K562 (cell line): ENCODE data around the gene GRIN1. TPM values are rescaled to one million over a fixed set of nuclear protein-coding genes. Genes with fewer than 3 reads are reported as not detected.

Source experiments
- ATF7 ChIP-seq: fragments of 450-650 bp; IDR thresholded peaks from 2 replicates; pipeline ENCODE4 v1.7.1; 2014; ENCODE audit warnings: mild to moderate bottlenecking, moderate library complexity
- BRF1 ChIP-seq: IDR thresholded peaks from 3 replicates; pipeline ENCODE4 v1.6.1; 2011; ENCODE audit warnings: borderline replicate concordance, mild to moderate bottlenecking; ENCODE audit not compliant: insufficient read length; ENCODE audit errors: extremely low read depth
- COPS2 ChIP-seq: fragments of 450-650 bp; conservative IDR thresholded peaks from 2 replicates; pipeline ENCODE4 v1.6.1; 2016; ENCODE audit warnings: mild to moderate bottlenecking, moderate library complexity
- EHMT2 ChIP-seq: fragments of 450-650 bp; IDR thresholded peaks from 2 replicates; pipeline ENCODE4 v1.6.1; 2018; ENCODE audit warnings: antibody characterized with exemption
- MAFF ChIP-seq: IDR thresholded peaks from 2 replicates; pipeline ENCODE4 v1.6.1; 2012; ENCODE audit warnings: low read length, improper control_type of control experiment
- MAZ ChIP-seq, 2 experiments: fragments of 450-650 bp in 1 of 2; sonication (generic) in 1 of 2; formaldehyde crosslinking; IDR thresholded peaks in 1 of 2; conservative IDR thresholded peaks in 1 of 2; 2 replicates each; pipeline versions ENCODE4 v1.4.0 to v1.5.0; 2020; ENCODE audit warnings: mild to moderate bottlenecking in 1 of 2, missing genetic modification reagents in 1 of 2
- MYC ChIP-seq, 2 experiments: fragments of 250-450 bp in 1 of 2; sonication (Bioruptor Pico) in 1 of 2; IDR thresholded peaks; 2 replicates each; pipeline versions ENCODE4 v1.5.1 to v1.6.1; 2012 to 2021; ENCODE audit warnings: low read depth in 2 of 2, borderline replicate concordance in 1 of 2, improper control_type of control experiment in 1 of 2, low read length in 1 of 2, mild to moderate bottlenecking in 1 of 2, moderate library complexity in 1 of 2
- NCOR1 ChIP-seq: fragments of 450-650 bp; IDR thresholded peaks from 2 replicates; pipeline ENCODE4 v1.6.1; 2016; ENCODE audit warnings: mild to moderate bottlenecking, moderate library complexity
- PHF8 ChIP-seq: fragments of 200-600 bp; sonication (generic); IDR thresholded peaks from 2 replicates; pipeline ENCODE4 v1.6.1; 2012; ENCODE audit warnings: mixed run types, mild to moderate bottlenecking, inconsistent platforms, low read length, moderate library complexity, borderline replicate concordance
- SLC30A9 ChIP-seq: fragments of 250-450 bp; sonication (Bioruptor Pico); IDR thresholded peaks from 2 replicates; pipeline ENCODE4 v1.8.0; 2022; ENCODE audit warnings: mild to moderate bottlenecking, moderate library complexity
- SRSF1 ChIP-seq: fragments of 200-400 bp; formaldehyde crosslinking; IDR thresholded peaks from 2 replicates; pipeline ENCODE4 v1.6.1; 2017; ENCODE audit warnings: mild to moderate bottlenecking, low read depth, low read length, moderate library complexity
- SRSF3 ChIP-seq: fragments of 200-400 bp; formaldehyde crosslinking; IDR thresholded peaks from 2 replicates; pipeline ENCODE4 v1.6.1; 2016; ENCODE audit warnings: mild to moderate bottlenecking, low read length, moderate library complexity; ENCODE audit not compliant: insufficient read depth
- SRSF9 ChIP-seq: fragments of 200-400 bp; formaldehyde crosslinking; IDR thresholded peaks from 2 replicates; pipeline ENCODE4 v1.6.1; 2017; ENCODE audit warnings: low read depth, low read length, borderline replicate concordance
- TEAD1 ChIP-seq, 2 experiments: fragments of 450-650 bp in 1 of 2; sonication (generic) in 1 of 2; formaldehyde crosslinking; IDR thresholded peaks; 2 replicates each; pipeline versions ENCODE4 v1.4.0 to v1.8.0; 2020 to 2022; ENCODE audit warnings: mild to moderate bottlenecking in 2 of 2, missing genetic modification reagents in 1 of 2
- TFAM ChIP-seq: fragments of 250-450 bp; sonication (Bioruptor Pico); conservative IDR thresholded peaks from 2 replicates; pipeline ENCODE4 v1.5.0; 2021; ENCODE audit warnings: mild to moderate bottlenecking, moderate library complexity
- ZNF140 ChIP-seq: fragments of 250-450 bp; sonication (Bioruptor Pico); IDR thresholded peaks from 2 replicates; pipeline ENCODE4 v1.8.0; 2021; ENCODE audit warnings: moderate library complexity, mild to moderate bottlenecking, inconsistent platforms
- ZNF174 ChIP-seq: fragments of 250-450 bp; sonication (Bioruptor Pico); IDR thresholded peaks from 2 replicates; pipeline ENCODE4 v1.4.0; 2020; ENCODE audit warnings: mild to moderate bottlenecking
- ZNF197 ChIP-seq: fragments of 200-800 bp; sonication (Bioruptor generic); IDR thresholded peaks from 2 replicates; pipeline ENCODE4 v1.6.1; 2016; ENCODE audit warnings: low read depth, missing genetic modification characterization, missing compliant biosample characterization
- ZNF76 ChIP-seq: fragments of 250-450 bp; sonication (Bioruptor Pico); IDR thresholded peaks from 2 replicates; pipeline ENCODE4 v1.4.0; 2020; ENCODE audit warnings: mild to moderate bottlenecking, moderate library complexity, borderline replicate concordance
- polyA plus RNA-seq, 8 experiments: library from polyadenylated mRNA; depleted of rRNA in 4 of 8; stranded (reverse) in 5 of 8; unstranded in 3 of 8; fragments of >200 nt; fragmentation: Nextera tagmentation in 2 of 8; fragmentation: Illumina TruSeq in 1 of 8; extraction: Ambion mirVana in 2 of 8; extraction: Trizol in 1 of 8; gene quantifications; 2 replicates each; pipeline versions ENCODE4 v1.2.1 to v1.2.3, GENCODE V29; 2011 to 2014; ENCODE audit warnings: inconsistent platforms in 1 of 8, missing spikeins in 1 of 8
- total RNA-seq, 7 experiments: library from RNA; depleted of rRNA in 6 of 7; stranded (reverse); fragments of >200 nt in 6 of 7; fragmentation: Illumina TruSeq in 2 of 7; extraction: Trizol in 2 of 7; gene quantifications; 2 replicates each; pipeline versions ENCODE4 v1.2.1 to v1.2.3, GENCODE V29; 2011 to 2021; ENCODE audit warnings: low replicate concordance in 1 of 7
- TF ChIP-seq, protein P1 (sequence below): sonication (generic); formaldehyde crosslinking; IDR thresholded peaks from 2 replicates; pipeline ENCODE4 v1.8.0; 2022; ENCODE audit warnings: mild to moderate bottlenecking, missing genetic modification reagents
- TF ChIP-seq, protein P2 (sequence below): fragments of 450-650 bp; IDR thresholded peaks from 2 replicates; pipeline ENCODE4 v1.6.1; 2018; ENCODE audit warnings: mild to moderate bottlenecking, low read depth; ENCODE audit not compliant: partially characterized antibody
- TF ChIP-seq, protein P3 (sequence below): fragments of 450-650 bp; conservative IDR thresholded peaks from 2 replicates; pipeline ENCODE4 v1.6.1; 2016; ENCODE audit warnings: missing genetic modification characterization, low read depth, mild to moderate bottlenecking, control low read depth, missing compliant biosample characterization

GRIN1 gene
- total and polyA plus RNA-seq, 9 of the 15 experiments (the other 6 are each of a cell fraction or from before 2014, with no cell fraction given), result 0.03 to 0.35 (median 0.16) TPM; not detected in 6

DNA sequence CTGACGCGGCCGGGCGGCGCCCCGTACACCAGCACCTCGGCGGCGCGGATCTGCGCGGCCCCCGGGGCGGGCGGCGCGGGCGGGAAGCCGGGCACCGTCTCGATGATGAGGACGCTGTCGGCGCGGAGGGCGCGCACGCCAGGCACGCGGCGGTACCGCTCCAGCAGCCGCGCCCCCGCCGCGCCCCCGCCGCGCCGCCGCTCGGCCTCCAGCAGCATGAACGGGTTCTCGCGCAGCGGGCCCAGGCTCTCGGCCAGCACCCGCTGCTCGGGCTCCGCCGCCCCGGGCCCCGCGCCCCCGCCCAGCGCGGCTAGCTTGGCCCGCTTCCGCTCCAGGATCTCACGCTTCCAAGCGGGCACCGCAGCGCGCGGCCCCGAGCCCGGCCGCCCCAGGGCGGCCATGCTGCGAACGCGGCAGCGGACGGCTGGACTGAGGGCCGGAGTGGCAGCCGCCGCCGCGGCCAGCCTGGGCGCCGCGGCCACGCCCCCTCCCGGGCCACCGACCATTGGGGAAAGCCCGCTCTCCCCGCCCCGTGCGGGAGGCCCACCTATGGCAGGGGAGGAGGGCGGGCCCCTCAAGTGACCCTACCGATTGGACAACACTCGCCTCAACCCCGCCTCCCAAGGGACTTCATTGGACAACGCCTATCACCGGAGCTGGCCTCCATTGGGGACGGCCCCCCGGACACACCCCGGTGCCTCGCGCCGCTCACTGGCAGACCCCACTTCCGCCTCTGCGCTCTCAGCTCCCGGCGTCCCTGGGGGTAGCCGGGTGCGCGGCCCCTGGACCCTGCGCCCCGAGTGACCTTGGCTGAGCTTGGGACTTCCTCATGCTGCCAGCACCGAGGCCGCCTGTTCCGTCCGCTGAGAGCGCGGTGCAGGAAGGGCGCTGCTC, 61.6 kb downstream of the GRIN1 start, which contains the start of gene TPRN (continued):
- TF ChIP-seq BRF1 (no peak), ZNF174 (CRISPR knock-in tag) (no peak), ATF7 (peak; percentile 84), NCOR1 (no peak), SLC30A9 (CRISPR knock-in tag) (no peak), MAZ (CRISPR knock-in tag; conservative IDR thresholded peaks at IDR 0.05 in 1 of 2, IDR thresholded peaks at IDR 0.05 in 1 of 2) (peak; percentile 52 to 82; a peak in 3 of 4 replicates), MAFF (no peak), TEAD1 (CRISPR knock-in tag; IDR thresholded peaks at IDR 0.05) (no peak), ZNF76 (CRISPR knock-in tag) (no peak), MYC (IDR thresholded peaks at IDR 0.05; ENCODE audit: low read depth, low read length) (peak; percentile 59), MYC (CRISPR knock-in tag; IDR thresholded peaks at IDR 0.05; ENCODE audit: borderline replicate concordance, low read depth) (no peak), COPS2 (no peak), ZNF197 (CRISPR knock-in tag) (no peak), ZNF140 (CRISPR knock-in tag) (no peak), SRSF3 (no peak), SRSF9 (no peak), PHF8 (peak; percentile 81; the same call in 1 of the 2 replicates), EHMT2 (no peak), SRSF1 (no peak), TFAM (no peak)
- TF ChIP-seq, protein P1, sequence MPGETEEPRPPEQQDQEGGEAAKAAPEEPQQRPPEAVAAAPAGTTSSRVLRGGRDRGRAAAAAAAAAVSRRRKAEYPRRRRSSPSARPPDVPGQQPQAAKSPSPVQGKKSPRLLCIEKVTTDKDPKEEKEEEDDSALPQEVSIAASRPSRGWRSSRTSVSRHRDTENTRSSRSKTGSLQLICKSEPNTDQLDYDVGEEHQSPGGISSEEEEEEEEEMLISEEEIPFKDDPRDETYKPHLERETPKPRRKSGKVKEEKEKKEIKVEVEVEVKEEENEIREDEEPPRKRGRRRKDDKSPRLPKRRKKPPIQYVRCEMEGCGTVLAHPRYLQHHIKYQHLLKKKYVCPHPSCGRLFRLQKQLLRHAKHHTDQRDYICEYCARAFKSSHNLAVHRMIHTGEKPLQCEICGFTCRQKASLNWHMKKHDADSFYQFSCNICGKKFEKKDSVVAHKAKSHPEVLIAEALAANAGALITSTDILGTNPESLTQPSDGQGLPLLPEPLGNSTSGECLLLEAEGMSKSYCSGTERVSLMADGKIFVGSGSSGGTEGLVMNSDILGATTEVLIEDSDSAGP (CRISPR knock-in tag), result no peak
- TF ChIP-seq, protein P2, sequence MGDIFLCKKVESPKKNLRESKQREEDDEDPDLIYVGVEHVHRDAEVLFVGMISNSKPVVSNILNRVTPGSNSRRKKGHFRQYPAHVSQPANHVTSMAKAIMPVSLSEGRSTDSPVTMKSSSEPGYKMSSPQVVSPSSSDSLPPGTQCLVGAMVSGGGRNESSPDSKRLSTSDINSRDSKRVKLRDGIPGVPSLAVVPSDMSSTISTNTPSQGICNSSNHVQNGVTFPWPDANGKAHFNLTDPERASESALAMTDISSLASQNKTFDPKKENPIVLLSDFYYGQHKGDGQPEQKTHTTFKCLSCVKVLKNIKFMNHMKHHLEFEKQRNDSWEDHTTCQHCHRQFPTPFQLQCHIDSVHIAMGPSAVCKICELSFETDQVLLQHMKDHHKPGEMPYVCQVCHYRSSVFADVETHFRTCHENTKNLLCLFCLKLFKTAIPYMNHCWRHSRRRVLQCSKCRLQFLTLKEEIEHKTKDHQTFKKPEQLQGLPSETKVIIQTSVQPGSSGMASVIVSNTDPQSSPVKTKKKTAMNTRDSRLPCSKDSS, result no peak
- TF ChIP-seq, protein P3, sequence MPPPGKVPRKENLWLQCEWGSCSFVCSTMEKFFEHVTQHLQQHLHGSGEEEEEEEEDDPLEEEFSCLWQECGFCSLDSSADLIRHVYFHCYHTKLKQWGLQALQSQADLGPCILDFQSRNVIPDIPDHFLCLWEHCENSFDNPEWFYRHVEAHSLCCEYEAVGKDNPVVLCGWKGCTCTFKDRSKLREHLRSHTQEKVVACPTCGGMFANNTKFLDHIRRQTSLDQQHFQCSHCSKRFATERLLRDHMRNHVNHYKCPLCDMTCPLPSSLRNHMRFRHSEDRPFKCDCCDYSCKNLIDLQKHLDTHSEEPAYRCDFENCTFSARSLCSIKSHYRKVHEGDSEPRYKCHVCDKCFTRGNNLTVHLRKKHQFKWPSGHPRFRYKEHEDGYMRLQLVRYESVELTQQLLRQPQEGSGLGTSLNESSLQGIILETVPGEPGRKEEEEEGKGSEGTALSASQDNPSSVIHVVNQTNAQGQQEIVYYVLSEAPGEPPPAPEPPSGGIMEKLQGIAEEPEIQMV (tag), result no peak
